IMR-90 (cell line): Measurements from ENCODE around the gene PRRX1. TPM values are rescaled to one million over a fixed set of nuclear protein-coding genes. Genes with fewer than 3 reads are reported as not detected.

Experiments
- ATAC-seq: fragments of 200-7000 bp; cut with Tn5 transposase; 2 replicates; pipeline ENCODE4 v1.9.1; 2020; ENCODE audit warnings: low read depth, mild to moderate bottlenecking, moderate library complexity
- BruUV-seq: library from RNA; stranded (reverse); fragments of 400-500 nt; replicated peaks from 2 replicates; lab custom pipeline; 2021; lab: Mats Ljungman, UMichigan
- CTCF ChIA-PET: fragments of 300-600 bp; formaldehyde crosslinking; extraction: SDS; loops from one replicate; lab custom pipeline; 2021; ENCODE audit warnings: antibody characterized with exemption; lab: Yijun Ruan, JAX
- POLR2A ChIA-PET: fragments of 300-600 bp; sonication (Branson Sonifier 250); formaldehyde crosslinking; loops from one replicate; lab custom pipeline; 2022; ENCODE audit warnings: antibody characterized with exemption; ENCODE audit not compliant: unreplicated experiment; lab: Charles Lee
- DNase-seq: peaks from one replicate; pipeline ENCODE4 v3.0.0; 2013
- H2AFZ ChIP-seq: replicated peaks from 2 replicates; pipeline ENCODE3; 2013; ENCODE audit warnings: low read length, mild to moderate bottlenecking; ENCODE audit not compliant: poor library complexity
- H2AK5ac ChIP-seq: 2 replicates; pipeline ENCODE4 v1.6.1; 2013; ENCODE audit warnings: low read depth, low read length, inconsistent platforms
- H2AK9ac ChIP-seq: replicated peaks from 2 replicates; pipeline ENCODE3; 2013; ENCODE audit warnings: mild to moderate bottlenecking, low read depth, low read length, moderate library complexity; ENCODE audit not compliant: poor library complexity
- H2BK120ac ChIP-seq: 2 replicates; pipeline ENCODE4 v1.6.1; 2013; ENCODE audit warnings: low read depth, low read length, inconsistent platforms
- H2BK15ac ChIP-seq: 3 replicates; pipeline ENCODE4 v1.6.1; 2013; ENCODE audit warnings: low read depth, low read length, inconsistent platforms
- H2BK20ac ChIP-seq: 2 replicates; pipeline ENCODE4 v1.6.1; 2013; ENCODE audit warnings: low read depth, mild to moderate bottlenecking, inconsistent platforms, low read length, moderate library complexity
- H2BK5ac ChIP-seq: 2 replicates; pipeline ENCODE4 v1.6.1; 2013; ENCODE audit warnings: mild to moderate bottlenecking, low read depth, low read length, inconsistent platforms; ENCODE audit not compliant: poor library complexity, severe bottlenecking
- H3K14ac ChIP-seq: replicated peaks from 2 replicates; pipeline ENCODE4 v1.6.1; 2013; ENCODE audit warnings: low read depth, low read length, inconsistent platforms
- H3K18ac ChIP-seq: 2 replicates; pipeline ENCODE4 v1.6.1; 2013; ENCODE audit warnings: low read depth, low read length, control low read depth
- H3K23ac ChIP-seq: 2 replicates; pipeline ENCODE4 v1.6.1; 2013; ENCODE audit warnings: low read depth, low read length, inconsistent platforms
- H3K27ac ChIP-seq: 2 replicates; pipeline ENCODE4 v1.5.1; 2013; ENCODE audit warnings: mild to moderate bottlenecking, control low read depth, low read length; ENCODE audit not compliant: insufficient read depth
- H3K27me3 ChIP-seq: 2 replicates; pipeline ENCODE4 v1.6.1; 2013; ENCODE audit warnings: low read length; ENCODE audit not compliant: control insufficient read depth, insufficient read depth
- H3K36me3 ChIP-seq: 2 replicates; pipeline ENCODE4 v1.6.1; 2013; ENCODE audit warnings: low read length, mixed read lengths; ENCODE audit not compliant: control insufficient read depth, insufficient read depth
- H3K4ac ChIP-seq: 2 replicates; pipeline ENCODE4 v1.6.1; 2013; ENCODE audit warnings: low read depth, low read length, inconsistent platforms
- H3K4me1 ChIP-seq: 2 replicates; pipeline ENCODE4 v1.6.1; 2013; ENCODE audit warnings: low read length, mixed read lengths; ENCODE audit not compliant: control insufficient read depth, insufficient read depth
- H3K4me2 ChIP-seq: 2 replicates; pipeline ENCODE4 v1.6.1; 2013; ENCODE audit warnings: low read depth, mild to moderate bottlenecking, control low read depth, low read length, moderate library complexity
- H3K4me3 ChIP-seq: 2 replicates; pipeline ENCODE4 v1.5.1; 2013; ENCODE audit warnings: low read depth, mild to moderate bottlenecking, control low read depth, low read length, moderate library complexity; ENCODE audit not compliant: insufficient read depth
- H3K56ac ChIP-seq: 2 replicates; pipeline ENCODE4 v1.6.1; 2013; ENCODE audit warnings: low read length, inconsistent platforms; ENCODE audit not compliant: insufficient read depth; ENCODE audit errors: extremely low read depth
- H3K79me1 ChIP-seq, 2 experiments: 2 replicates each; pipeline ENCODE4 v1.6.1; 2013; ENCODE audit warnings: low read length in 2 of 2, inconsistent platforms in 1 of 2, low read depth in 1 of 2
- H3K9ac ChIP-seq: 2 replicates; pipeline ENCODE4 v1.6.1; 2013; ENCODE audit warnings: low read depth, low read length, control low read depth
- H3K9me1 ChIP-seq: 2 replicates; pipeline ENCODE4 v1.6.1; 2013; ENCODE audit warnings: low read length, inconsistent platforms; ENCODE audit not compliant: insufficient read depth
- H3K9me3 ChIP-seq: 2 replicates; pipeline ENCODE4 v1.6.1; 2013; ENCODE audit warnings: low read length; ENCODE audit not compliant: control insufficient read depth, insufficient read depth
- H4K20me1 ChIP-seq: 2 replicates; pipeline ENCODE4 v1.6.1; 2013; ENCODE audit warnings: low read length, inconsistent platforms; ENCODE audit not compliant: insufficient read depth
- H4K5ac ChIP-seq: 2 replicates; pipeline ENCODE4 v1.6.1; 2013; ENCODE audit warnings: mild to moderate bottlenecking, low read depth, low read length, control low read depth
- H4K8ac ChIP-seq, 2 experiments: 2 replicates each; pipeline ENCODE4 v1.6.1; 2013; ENCODE audit warnings: low read depth in 2 of 2, low read length in 2 of 2, control low read depth in 1 of 2, inconsistent platforms in 1 of 2
- H4K91ac ChIP-seq: 2 replicates; pipeline ENCODE4 v1.6.1; 2013; ENCODE audit warnings: low read depth, low read length, inconsistent platforms; ENCODE audit not compliant: insufficient read depth
- CEBPB ChIP-seq: IDR thresholded peaks from 2 replicates; pipeline ENCODE4 v1.6.1; 2012; ENCODE audit warnings: low read depth, low read length, improper control_type of control experiment
- MAFK ChIP-seq: IDR thresholded peaks from 2 replicates; pipeline ENCODE4 v1.6.1; 2012; ENCODE audit warnings: low read depth, low read length, improper control_type of control experiment
- NFE2L2 ChIP-seq: fragments of 150-350 bp; IDR thresholded peaks from 2 replicates; pipeline ENCODE4 v1.6.1; 2016; ENCODE audit warnings: low read depth, mild to moderate bottlenecking, low read length
- POLR2A ChIP-seq: IDR thresholded peaks from 2 replicates; pipeline ENCODE4 v1.6.1; 2012; ENCODE audit warnings: mild to moderate bottlenecking, low read depth, low read length
- RAD21 ChIP-seq: IDR thresholded peaks from 2 replicates; pipeline ENCODE4 v1.6.1; 2012; ENCODE audit warnings: low read length, improper control_type of control experiment
- RCOR1 ChIP-seq: IDR thresholded peaks from 2 replicates; pipeline ENCODE4 v1.6.1; 2012; ENCODE audit warnings: mild to moderate bottlenecking, low read length, improper control_type of control experiment; ENCODE audit not compliant: insufficient replicate concordance
- SMC3 ChIP-seq: fragments of 150-350 bp; IDR thresholded peaks from 2 replicates; pipeline ENCODE4 v1.6.1; 2016; ENCODE audit warnings: low read depth, mild to moderate bottlenecking, antibody characterized with exemption, low read length, moderate library complexity
- WGBS, 2 experiments: methylation state at CpG; one replicate each; pipeline versions ENCODE4 v1.1.5 to v1.1.7; 2013; ENCODE audit warnings: missing lambda C conversion rate in 2 of 2; ENCODE audit not compliant: insufficient read length in 1 of 2; ENCODE audit errors: extremely low coverage in 2 of 2; 5-methylcytosine and 5-hydroxymethylcytosine counted together
- dilution Hi-C: fragments of 300-500 bp; cut with HindIII; formaldehyde crosslinking; loops from one replicate; pipeline ENCODE4 v1.14.3; 2018; ENCODE audit warnings: low sequenced_read_pairs; ENCODE audit not compliant: unreplicated experiment
- in situ Hi-C: fragments of 300-500 bp; cut with MboI; formaldehyde crosslinking; loops from 3 replicates; pipeline ENCODE4 v1.14.3; 2019; ENCODE audit warnings: low sequenced_read_pairs, inconsistent platforms, mixed read lengths
- intact Hi-C: fragments of 100-400 bp; cut with micrococcal nuclease; formaldehyde crosslinking; loops from 2 replicates; pipeline ENCODE4 v1.10.0; 2022
- polyA plus RNA-seq, 3 experiments: library from polyadenylated mRNA; depleted of rRNA; stranded (reverse); fragments of >200 nt; gene quantifications; 2 replicates each; pipeline ENCODE4 v1.2.3, GENCODE V29; 2012; ENCODE audit warnings: low replicate concordance in 1 of 3
- total RNA-seq: library from RNA; depleted of rRNA; stranded (reverse); fragments of >200 nt; gene quantifications from 2 replicates; pipeline ENCODE4 v1.2.3, GENCODE V29; 2012
- TF ChIP-seq, protein P1 (sequence below): conservative IDR thresholded peaks from 2 replicates; pipeline ENCODE4 v1.5.1; 2012; ENCODE audit warnings: mild to moderate bottlenecking, low read depth, low read length, improper control_type of control experiment
- TF ChIP-seq, protein P2 (sequence below): fragments of 150-350 bp; IDR thresholded peaks from 2 replicates; pipeline ENCODE4 v1.6.1; 2016; ENCODE audit warnings: low read depth, mild to moderate bottlenecking, low read length, moderate library complexity, borderline replicate concordance

Gene PRRX1
- total and polyA plus RNA-seq, 2 of the 4 experiments (the other 2 are of a cell fraction) = 50.0 to 65.4 TPM

GRCh38 chr1:170617591-170618330, 46.2 kb upstream of the PRRX1 start:
- Histone ChIP-seq H3K4me2 (no peak overlapping the region), H3K18ac (no peak overlapping the region), H3K79me1 (no peaks in the 10 kb centered on the region), H4K5ac (no peak overlapping the region), H2AFZ (no peak overlapping the region), H3K4me1 (no peaks in the 10 kb centered on the region; the same call in 1 of the 2 replicates), H3K9ac (no peak overlapping the region), H3K27ac (no peak overlapping the region), H4K20me1 (no peaks in the 10 kb centered on the region), H2BK5ac (no peak overlapping the region), H3K27me3 (no peaks in the 10 kb centered on the region), H3K14ac (no peak overlapping the region), H2BK15ac (no peak overlapping the region), H2BK20ac (no peak overlapping the region), H2AK9ac (no peak overlapping the region), H3K56ac (no peak overlapping the region), H3K4ac (no peak overlapping the region), H3K9me1 (no peaks in the 10 kb centered on the region), H2BK120ac (no peak overlapping the region), H3K23ac (no peak overlapping the region), H4K91ac (no peak overlapping the region), H4K8ac (no peak overlapping the region), H3K9me3 (no peaks in the 10 kb centered on the region), H3K36me3 (no peaks in the 10 kb centered on the region), H3K4me3 (no peak overlapping the region), H2AK5ac (no peak overlapping the region)
- CTCF ChIA-PET = no interaction called here
- WGBS, 2 experiments = no CpG with 5 or more reads among the region's 7 CpGs
- ATAC-seq (no peak; the same call in 1 of the 2 replicates), DNase-seq (no peak)
- intact Hi-C loops (no loop called here), in situ Hi-C loops (no loop called here), dilution Hi-C loops (no loop called here)
- no TSS peak for BruUV-seq
- POLR2A ChIA-PET = no interaction called here
- TF ChIP-seq RCOR1 (no peak), RAD21 (no peak), MAFK (no peak), SMC3 (no peak), POLR2A (no peak), CEBPB (no peak), NFE2L2 (no peak)
- TF ChIP-seq, protein P1, sequence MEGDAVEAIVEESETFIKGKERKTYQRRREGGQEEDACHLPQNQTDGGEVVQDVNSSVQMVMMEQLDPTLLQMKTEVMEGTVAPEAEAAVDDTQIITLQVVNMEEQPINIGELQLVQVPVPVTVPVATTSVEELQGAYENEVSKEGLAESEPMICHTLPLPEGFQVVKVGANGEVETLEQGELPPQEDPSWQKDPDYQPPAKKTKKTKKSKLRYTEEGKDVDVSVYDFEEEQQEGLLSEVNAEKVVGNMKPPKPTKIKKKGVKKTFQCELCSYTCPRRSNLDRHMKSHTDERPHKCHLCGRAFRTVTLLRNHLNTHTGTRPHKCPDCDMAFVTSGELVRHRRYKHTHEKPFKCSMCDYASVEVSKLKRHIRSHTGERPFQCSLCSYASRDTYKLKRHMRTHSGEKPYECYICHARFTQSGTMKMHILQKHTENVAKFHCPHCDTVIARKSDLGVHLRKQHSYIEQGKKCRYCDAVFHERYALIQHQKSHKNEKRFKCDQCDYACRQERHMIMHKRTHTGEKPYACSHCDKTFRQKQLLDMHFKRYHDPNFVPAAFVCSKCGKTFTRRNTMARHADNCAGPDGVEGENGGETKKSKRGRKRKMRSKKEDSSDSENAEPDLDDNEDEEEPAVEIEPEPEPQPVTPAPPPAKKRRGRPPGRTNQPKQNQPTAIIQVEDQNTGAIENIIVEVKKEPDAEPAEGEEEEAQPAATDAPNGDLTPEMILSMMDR = no peak
- TF ChIP-seq, protein P2, sequence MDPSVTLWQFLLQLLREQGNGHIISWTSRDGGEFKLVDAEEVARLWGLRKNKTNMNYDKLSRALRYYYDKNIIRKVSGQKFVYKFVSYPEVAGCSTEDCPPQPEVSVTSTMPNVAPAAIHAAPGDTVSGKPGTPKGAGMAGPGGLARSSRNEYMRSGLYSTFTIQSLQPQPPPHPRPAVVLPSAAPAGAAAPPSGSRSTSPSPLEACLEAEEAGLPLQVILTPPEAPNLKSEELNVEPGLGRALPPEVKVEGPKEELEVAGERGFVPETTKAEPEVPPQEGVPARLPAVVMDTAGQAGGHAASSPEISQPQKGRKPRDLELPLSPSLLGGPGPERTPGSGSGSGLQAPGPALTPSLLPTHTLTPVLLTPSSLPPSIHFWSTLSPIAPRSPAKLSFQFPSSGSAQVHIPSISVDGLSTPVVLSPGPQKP = no peak
